ENCODE data around the gene CHORDC1.

Gene CHORDC1

GRCh38 chr11:90204832-90205646, 17.8 kb downstream of the CHORDC1 start:
- H3K9me2 ChIP-seq (replicated peaks; ENCODE audit: low read depth, low read length), result no peaks in the 10 kb centered on the region
- H3K9ac ChIP-seq (ENCODE audit: low read depth, low read length, poor library complexity, severe bottlenecking), result no peak overlapping the region
- H3K4me3 ChIP-seq (ENCODE audit: low read length, poor library complexity, severe bottlenecking), result no peak overlapping the region
- 0 out of 2 replicates have a peak, but pooled peaks cover 2% of the 10 kb centered on the region for H3K79me2 ChIP-seq (ENCODE audit: insufficient read depth, low read length)
- H3K36me3 ChIP-seq (ENCODE audit: insufficient read depth, low read length), result peaks cover 77% of the 10 kb centered on the region
- H3F3A ChIP-seq (ENCODE audit: low read depth), result no peaks in the 10 kb centered on the region
- no peaks in the 10 kb centered on the region for H3K4me1 ChIP-seq (ENCODE audit: insufficient read depth, low read length, poor library complexity, severe bottlenecking)
- H2AFZ ChIP-seq (ENCODE audit: low read length), result no peak overlapping the region
- peaks cover 20% of the 10 kb centered on the region for H4K20me1 ChIP-seq (ENCODE audit: insufficient read depth, low read length, poor library complexity, severe bottlenecking)
- no peak for TF ChIP-seq EZH2phosphoT487 (IDR thresholded peaks at IDR 0.05; ENCODE audit: borderline replicate concordance)
- peak; percentile 90 for TF ChIP-seq CTCF (conservative IDR thresholded peaks at IDR 0.05; ENCODE audit: low read length)
- no peaks in the 10 kb centered on the region for H3K27me3 ChIP-seq (ENCODE audit: insufficient read depth, low read length, poor library complexity, severe bottlenecking)
- H3K9me3 ChIP-seq (ENCODE audit: insufficient read depth, low read depth, low read length), result no peaks in the 10 kb centered on the region
- H3K4me2 ChIP-seq (ENCODE audit: low read depth, low read length, poor library complexity, severe bottlenecking), result no peak overlapping the region

GRCh38 chr11:90204407-90204806, 18.4 kb downstream of the CHORDC1 start:
- Histone ChIP-seq H3K9me2 (replicated peaks; ENCODE audit: low read depth, low read length) (no peaks in the 10 kb centered on the region), H3K9ac (ENCODE audit: low read depth, low read length, poor library complexity, severe bottlenecking) (no peak overlapping the region), H3K9me3 (ENCODE audit: insufficient read depth, low read depth, low read length) (no peaks in the 10 kb centered on the region), H2AFZ (ENCODE audit: low read length) (no peak overlapping the region), H3K4me2 (ENCODE audit: low read depth, low read length, poor library complexity, severe bottlenecking) (no peak overlapping the region), H4K20me1 (ENCODE audit: insufficient read depth, low read length, poor library complexity, severe bottlenecking) (peaks cover 20% of the 10 kb centered on the region), H3K79me2 (ENCODE audit: insufficient read depth, low read length) (no peaks in the 10 kb centered on the region), H3K4me3 (ENCODE audit: low read length, poor library complexity, severe bottlenecking) (no peak overlapping the region), H3K36me3 (ENCODE audit: insufficient read depth, low read length) (peaks cover 71% of the 10 kb centered on the region), H3K4me1 (ENCODE audit: insufficient read depth, low read length, poor library complexity, severe bottlenecking) (no peaks in the 10 kb centered on the region), H3F3A (ENCODE audit: low read depth) (no peaks in the 10 kb centered on the region), H3K27me3 (ENCODE audit: insufficient read depth, low read length, poor library complexity, severe bottlenecking) (no peaks in the 10 kb centered on the region)
- TF ChIP-seq CTCF (conservative IDR thresholded peaks at IDR 0.05; ENCODE audit: low read length) (no peak), EZH2phosphoT487 (IDR thresholded peaks at IDR 0.05; ENCODE audit: borderline replicate concordance) (no peak)

- Histone ChIP-seq H3K79me2 (ENCODE audit: insufficient read depth, low read length) (no peaks in the 10 kb centered on the region), H3K4me1 (ENCODE audit: insufficient read depth, low read length, poor library complexity, severe bottlenecking) (no peaks in the 10 kb centered on the region), H3F3A (ENCODE audit: low read depth) (no peaks in the 10 kb centered on the region), H3K9me2 (replicated peaks; ENCODE audit: low read depth, low read length) (no peaks in the 10 kb centered on the region), H3K4me3 (ENCODE audit: low read length, poor library complexity, severe bottlenecking) (no peak overlapping the region), H4K20me1 (ENCODE audit: insufficient read depth, low read length, poor library complexity, severe bottlenecking) (peaks cover 18% of the 10 kb centered on the region), H3K27me3 (ENCODE audit: insufficient read depth, low read length, poor library complexity, severe bottlenecking) (no peaks in the 10 kb centered on the region), H3K4me2 (ENCODE audit: low read depth, low read length, poor library complexity, severe bottlenecking) (no peak overlapping the region), H2AFZ (ENCODE audit: low read length) (no peak overlapping the region), H3K36me3 (ENCODE audit: insufficient read depth, low read length) (peaks cover 58% of the 10 kb centered on the region), H3K9ac (ENCODE audit: low read depth, low read length, poor library complexity, severe bottlenecking) (no peak overlapping the region), H3K9me3 (ENCODE audit: insufficient read depth, low read depth, low read length) (no peaks in the 10 kb centered on the region)
- TF ChIP-seq CTCF (conservative IDR thresholded peaks at IDR 0.05; ENCODE audit: low read length), result no peak
- no peak for TF ChIP-seq EZH2phosphoT487 (IDR thresholded peaks at IDR 0.05; ENCODE audit: borderline replicate concordance)
Observed at GRCh38 chr11:90202342-90202741, 20.5 kb downstream of the CHORDC1 start.
